Activated T-cell treated with anti-CD3 and anti-CD28 coated beads, Interleukin-2, amount 50 U/mL, for 1 hour (primary cell): Measurements from ENCODE around the gene SEMA3D.

Experiments used
- DNase-seq: peaks from one replicate; pipeline ENCODE4 v3.0.0-alpha.2; 2020

Gene SEMA3D

DNA sequence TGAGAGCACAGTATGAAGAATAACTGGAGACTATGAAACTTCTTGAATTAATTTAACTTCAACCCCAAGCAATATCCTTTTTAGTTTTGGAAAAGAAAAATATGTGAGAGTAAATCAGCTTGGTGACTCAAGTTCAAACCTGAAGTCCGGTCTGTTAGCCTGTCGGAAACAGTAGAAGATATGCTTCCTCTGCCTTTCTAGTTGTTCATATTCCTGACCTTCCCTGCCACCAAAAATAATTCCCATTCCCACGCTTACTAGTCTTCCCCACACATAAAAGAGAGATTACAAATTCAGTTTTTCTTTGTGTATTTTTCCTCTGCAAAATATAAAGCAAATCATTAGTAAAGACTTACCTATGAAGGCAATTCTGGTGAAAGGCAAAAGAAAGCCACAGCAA lies 3.6 kb downstream of the SEMA3D start:
- DNase-seq = no peak

DNA sequence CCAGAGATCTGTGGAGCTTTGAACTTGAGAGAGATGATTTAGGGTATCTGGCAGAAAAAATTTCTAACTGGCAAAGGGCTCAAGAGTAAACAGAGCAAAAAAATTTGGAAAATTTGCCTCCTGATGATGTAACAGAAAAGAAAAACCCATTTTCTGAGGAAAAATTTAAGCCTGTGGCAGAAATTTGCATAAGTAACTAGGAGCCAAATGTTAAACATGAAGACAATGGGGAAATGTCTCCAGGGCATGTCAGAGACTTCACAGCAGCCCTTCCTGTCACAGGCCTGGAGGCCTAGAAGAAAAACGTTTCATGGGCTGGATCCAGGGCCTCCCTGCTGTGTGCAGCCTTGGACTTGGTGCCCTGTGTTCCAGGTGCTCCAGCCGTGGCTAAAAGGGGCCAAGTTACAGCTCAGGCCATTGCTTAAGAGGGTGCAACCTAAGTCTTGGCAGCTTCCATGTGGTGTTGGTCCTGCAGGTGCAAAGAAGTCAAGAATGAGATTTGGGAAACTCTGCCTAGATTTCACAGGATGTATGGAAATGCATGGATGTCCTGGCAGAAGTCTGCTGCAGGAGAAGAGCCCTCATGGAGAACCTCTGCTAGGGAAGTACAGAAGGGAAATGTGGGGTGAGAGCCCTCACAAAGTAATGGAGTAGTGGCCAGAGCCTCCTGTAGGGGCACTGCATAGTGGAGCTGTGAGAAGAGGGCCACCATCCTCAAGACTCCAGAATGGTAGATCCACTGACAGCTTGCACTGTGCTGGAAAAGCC lies 8.1 kb downstream of the SEMA3D start:
- no peak for DNase-seq

DNA sequence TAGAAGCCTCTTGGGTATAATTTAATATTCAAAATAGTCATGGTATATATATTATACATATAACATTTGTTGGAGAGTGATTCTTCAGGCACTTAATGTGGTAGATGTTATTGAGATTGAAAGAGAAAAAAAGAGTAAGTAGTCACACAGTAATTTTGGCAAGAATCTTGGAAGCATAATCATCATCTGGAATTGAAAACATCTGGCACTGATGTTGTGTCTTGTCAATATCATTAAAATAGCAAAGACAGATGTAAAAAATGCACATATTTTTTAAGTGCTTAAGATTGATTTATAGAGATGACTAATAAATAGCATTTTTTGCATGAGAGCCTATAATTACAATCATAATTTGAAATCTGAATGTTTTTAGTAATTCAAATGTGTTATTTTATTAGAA lies 9.5 kb downstream of the SEMA3D start:
- no peak for DNase-seq

DNA sequence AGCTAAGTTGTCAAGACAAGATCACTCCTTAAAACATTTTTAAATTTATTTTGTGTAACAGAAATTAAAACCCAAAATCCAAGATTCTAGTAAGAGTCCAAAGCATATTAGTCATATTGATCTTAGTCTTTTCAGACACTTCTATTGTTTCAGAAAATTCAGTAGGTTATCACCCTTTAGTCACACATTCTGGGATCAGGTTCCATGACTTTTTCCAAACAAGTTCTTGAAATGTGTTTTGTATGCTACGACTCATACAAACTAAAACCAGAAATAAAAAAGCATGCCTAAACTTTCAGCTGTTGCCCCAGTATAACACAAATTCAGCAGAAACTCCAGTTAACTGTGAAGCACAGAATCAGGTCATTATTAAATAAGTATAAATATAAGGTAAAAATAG lies 10.7 kb downstream of the SEMA3D start:
- no peak for DNase-seq

DNA sequence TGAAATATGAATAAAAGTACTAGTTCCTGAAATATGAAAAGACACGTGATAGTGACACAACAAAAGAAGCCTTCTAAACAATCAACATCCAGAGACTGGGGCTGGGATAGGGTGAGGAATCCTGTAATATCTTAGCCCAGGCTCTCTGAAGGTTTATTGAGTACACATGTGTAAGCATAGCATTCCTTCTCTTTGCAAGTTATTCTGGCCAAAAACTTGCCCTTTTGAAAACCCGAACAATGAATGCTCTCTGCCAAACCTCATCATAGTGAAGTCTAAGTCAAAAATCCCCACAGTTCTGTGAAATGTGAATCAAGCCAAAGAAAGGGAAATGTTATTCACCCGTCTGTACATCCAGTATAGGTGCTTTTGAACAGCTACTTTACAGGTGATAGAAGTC lies 11.6 kb downstream of the SEMA3D start:
- DNase-seq = no peak

DNA sequence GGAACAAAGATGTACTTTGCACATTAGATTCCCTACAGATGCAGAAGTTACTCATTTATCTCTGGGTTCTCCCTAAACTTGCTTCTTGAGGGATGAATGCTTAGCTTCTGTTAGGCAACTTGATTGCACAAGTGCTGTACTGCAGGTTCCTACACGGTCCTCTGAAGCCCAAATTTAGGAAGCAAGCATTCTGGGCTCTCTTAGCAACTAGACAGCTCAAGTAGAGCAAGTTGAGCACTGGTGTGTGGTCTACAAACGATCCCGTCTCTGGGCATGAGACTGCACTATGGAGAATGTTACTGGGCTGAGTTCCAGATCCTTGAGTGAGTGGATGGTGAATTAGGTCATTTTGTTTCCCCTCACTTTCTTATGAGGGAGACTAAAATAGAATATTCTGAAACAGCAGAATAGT lies 14.3 kb downstream of the SEMA3D start:
- no peak for DNase-seq

DNA sequence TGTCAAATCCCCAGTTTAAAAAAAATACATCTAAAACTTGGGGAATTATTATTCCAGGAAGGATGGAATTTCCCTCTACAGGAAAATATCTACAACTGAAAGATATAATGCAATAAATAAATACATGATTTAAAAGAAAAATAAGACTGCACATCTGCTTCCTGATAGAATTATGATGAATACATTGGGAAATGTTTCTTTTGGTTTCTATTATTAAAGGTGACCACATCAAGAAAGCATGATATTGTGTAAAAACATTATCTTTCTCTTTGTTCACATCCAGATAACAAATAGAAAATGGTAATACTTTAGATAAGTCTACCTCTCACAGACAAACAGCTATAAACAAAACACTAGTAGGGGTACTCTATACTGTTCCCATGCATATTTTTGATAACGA lies 19.2 kb downstream of the SEMA3D start:
- no peak for DNase-seq

DNA sequence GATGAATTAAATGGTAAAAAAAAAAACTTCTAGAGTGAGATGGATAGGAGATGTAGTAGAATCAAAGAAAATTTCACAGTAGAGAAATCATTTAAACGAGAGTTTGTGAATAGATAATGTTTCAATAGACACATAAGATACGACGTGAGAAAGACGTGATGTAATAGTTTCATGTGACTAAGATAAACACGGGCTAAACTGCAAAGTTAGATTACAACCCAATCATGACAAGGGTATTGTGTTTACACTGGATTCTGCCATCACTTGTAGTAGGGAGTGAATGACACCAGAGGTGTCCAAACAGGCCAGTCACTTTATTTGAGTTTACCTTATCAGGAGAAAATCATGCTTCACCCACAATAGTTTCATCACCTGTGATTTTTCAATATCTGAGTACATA lies 21.6 kb downstream of the SEMA3D start:
- DNase-seq = no peak

DNA sequence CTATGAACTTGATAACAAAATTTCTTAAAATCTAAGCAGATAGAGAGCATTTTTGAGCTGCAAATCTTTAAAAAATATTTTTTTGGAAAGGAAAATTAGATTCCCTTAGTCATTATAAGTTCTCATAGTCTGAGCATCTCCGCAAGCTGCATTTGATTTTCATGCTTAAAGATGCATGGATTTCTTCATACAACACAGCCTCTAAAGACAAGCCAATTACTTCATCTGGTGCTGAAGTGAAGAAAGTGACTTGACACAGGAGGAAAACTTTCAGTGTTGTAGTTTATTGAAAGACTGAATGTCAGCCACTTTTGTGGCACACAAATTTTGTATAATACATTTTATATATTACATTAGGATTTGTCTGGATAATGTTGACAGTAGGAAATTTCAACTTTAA lies 22.5 kb downstream of the SEMA3D start:
- no peak for DNase-seq

DNA sequence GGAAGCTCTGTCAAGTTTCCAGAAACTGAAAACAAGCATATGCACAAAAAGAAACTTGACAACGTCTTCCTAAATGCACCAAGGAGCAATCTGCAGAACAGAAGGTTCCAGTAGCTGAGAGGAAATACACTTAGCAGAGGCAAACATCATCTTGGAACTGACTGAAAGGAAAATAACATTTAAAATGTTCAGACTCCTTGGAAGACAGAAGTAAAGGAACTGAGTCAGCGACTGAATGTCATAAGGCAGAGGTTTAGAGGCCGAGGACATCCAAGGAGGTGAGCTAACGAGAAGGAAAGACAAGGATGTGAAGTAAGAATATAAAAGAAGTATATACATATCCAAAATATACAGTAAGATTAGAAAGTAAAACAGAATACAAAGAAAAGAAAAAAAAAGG lies 24.1 kb downstream of the SEMA3D start:
- DNase-seq = no peak

DNA sequence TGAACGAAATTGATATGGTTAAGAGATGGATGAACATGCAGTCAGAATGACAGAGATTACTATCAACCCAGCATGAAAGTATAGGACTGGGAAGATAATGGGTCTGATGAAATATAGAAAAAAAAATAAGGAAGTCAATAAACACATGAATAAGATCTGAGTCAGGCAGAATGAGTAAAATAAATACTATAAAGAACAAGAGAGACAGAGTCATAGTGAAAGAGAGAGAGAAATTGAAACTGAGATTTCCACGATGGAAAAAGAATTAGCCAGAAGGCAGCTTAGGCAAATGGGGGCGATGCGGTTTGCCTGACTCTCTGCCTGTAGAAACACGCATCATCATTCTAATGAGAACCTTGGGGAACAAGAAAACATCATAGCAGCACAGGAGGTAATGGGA lies 26.6 kb downstream of the SEMA3D start:
- DNase-seq = no peak

DNA sequence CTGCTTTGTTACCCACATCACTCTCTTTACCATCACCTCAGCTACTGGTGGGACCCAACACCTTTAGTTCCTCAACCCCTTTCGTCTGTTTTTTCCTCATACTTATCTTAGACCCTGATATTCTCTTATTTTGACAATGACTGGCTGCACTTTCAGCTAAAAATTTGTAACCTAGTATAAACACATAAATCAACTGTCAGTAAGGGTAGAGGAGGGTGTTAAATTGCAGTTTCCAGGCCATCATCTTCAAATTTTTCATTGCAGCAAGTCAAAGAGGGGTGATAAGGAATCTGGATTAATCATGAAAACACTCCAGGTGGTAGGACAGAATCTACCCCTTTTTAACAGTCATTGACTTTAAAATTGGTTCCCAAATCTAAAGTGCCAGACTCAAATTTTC lies 27.9 kb downstream of the SEMA3D start:
- no peak for DNase-seq

DNA sequence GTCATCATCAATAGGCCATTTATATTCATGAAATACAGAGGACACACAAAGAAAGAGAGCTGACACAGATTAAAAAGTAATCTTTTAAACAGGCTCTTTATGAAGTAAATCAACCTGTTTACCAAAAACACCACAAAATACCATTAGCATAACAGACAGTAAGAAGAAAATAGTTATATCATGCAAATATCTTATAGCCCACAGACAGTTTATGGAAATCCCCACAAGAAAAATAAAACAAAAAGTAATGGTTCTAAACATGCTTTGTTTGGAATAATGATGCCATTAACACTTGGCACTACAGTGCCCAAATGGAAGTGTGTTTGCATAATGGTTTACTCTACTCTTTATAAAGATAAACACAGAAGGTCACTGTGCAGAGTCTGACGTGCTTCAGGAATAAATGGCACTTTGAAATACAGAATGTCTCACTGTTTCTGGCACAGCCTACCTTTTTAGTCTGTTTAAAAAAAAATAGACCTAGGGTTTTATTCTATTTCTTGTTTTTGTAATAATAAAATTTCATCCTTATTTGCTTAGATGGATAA lies 30.1 kb downstream of the SEMA3D start:
- no peak for DNase-seq

DNA sequence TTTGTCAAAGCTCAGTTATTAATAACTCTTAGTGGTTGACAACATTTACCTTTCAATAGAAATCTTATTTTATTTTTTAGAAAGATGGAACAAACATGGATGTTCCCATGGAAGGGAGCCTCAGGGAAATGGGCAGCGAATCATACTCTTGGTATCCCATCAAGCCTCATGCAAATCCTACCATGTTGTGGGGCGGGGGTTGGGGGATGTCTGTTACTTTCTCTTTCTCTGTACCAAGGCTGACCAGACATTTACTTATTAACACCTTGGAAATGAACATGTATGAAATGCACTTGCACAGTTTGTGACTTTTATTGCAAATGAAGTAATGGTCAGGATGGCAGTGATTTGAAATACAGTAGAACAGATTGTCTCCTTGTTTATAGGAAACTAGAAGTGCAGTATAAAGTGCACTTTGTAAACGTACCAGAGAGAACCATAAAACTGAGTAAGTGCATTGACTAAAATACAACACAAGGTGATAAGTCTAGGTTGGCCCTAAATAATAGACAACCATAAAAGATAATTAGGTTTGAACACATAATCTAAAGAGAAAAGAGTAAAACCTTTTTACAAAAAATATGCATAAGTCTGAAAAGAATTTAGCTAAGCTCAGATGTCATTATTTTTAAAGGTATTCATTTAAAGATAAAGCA lies 32.4 kb downstream of the SEMA3D start:
- DNase-seq = no peak

DNA sequence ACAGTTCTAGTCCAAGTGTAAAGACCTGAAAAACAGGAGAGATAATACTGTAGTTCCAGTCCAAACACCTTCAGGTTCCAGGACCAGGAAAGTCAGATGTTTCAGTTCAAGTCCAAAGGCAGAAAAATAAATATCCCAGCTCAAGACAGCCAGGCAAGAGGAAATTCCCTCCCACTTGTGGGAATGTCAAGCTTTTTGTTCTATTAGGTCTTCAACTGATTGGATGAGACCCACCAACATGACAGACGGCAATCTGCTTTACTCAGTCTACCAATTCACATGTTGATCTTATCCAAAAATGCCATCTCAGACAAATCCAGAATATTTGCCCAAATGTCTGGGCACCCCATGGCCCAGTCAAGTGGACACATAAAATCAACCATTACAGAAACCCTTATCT lies 33.1 kb downstream of the SEMA3D start:
- DNase-seq = no peak

DNA sequence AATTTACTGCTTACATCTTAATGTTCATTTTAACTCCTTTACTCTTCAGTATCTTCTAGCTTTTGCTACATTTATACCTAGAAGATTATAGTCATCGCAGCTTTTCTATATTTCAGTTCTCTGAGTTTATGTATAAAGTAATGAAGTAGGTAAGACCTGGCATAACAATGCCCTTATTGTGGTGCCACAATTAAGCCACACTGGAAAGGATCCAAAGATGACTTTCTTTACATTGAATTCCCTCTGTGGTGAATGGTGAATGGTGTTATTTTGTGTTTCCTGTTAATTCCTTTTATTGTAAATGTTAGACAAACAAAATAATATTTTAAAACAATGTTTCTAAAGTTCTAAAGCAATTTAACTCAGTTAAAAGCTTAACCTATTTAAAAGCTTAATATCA lies 36.2 kb downstream of the SEMA3D start:
- DNase-seq = no peak

DNA sequence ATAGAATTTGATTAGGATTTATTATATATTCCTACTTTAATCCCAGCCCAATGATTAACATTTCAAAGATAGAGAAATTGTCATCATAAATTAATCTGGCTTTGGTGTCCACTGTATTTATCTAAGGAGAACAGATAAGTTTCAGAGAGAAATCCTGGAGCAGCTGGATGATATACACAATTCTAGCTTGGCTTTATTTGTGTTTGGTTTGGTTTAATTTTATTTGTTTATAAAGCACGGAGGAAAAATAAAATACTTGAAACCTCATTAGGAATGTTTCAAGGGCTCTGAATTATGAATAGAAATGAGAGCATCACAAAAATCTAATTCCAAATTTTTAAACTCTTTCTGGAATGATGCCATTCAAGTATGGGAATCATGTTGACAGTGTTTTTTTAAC lies 42.1 kb downstream of the SEMA3D start:
- no peak for DNase-seq

DNA sequence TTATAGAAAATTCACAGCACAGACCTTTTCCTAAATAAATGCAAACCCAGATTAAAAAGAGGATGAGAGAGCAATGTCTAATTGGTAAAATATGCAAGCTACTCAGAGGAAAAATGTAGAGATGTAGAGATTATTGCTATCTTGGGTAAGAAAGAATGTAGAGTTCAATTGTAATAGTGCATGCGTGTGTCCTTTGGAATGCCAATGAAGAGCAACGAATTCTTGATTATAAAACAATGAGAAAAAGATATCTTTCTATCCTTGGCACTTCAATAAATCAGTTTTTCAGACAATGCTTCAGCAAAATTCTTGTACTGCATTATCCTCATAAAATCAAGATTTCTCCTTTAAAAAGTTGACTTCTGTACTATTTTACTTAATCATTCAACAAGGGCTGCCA lies 50.9 kb downstream of the SEMA3D start:
- DNase-seq = no peak

DNA sequence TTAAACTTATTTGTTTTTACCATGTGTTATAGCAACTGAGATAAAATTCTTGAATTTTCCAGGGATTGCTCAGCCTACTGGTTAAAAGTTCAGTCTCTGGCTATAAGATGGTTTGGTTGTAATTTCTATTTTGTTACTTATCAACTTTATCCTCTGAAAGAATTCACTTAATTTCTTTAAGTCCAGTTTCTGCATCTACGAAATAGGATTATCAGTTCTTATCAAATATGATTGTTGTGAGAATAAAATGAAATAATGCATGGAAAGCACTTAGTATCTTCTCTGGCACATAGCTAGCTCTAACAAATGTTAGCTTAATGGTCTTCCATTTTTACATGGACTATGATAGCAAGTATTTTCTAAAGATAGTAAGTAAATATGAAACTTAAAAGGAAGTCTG lies 53.3 kb downstream of the SEMA3D start:
- DNase-seq = no peak

DNA sequence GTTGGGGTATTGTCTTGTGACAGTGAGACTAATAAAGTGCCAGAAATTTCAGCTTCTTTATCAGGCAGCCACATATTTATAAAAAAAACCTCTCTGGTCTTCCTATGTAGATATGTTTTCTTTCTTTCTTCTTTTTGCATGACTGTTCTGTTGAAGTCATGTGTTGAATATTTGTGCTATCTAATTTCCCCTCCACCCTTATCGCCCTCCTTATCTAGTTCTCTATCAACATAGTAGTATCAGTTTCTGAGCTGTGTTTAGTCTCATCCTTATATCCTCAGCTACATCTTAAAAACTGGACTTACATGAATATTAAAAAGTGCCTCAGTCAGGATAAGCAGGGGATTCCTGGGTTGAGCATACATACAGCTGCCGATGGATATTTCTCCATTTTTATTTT lies 53.9 kb downstream of the SEMA3D start:
- no peak for DNase-seq

DNA sequence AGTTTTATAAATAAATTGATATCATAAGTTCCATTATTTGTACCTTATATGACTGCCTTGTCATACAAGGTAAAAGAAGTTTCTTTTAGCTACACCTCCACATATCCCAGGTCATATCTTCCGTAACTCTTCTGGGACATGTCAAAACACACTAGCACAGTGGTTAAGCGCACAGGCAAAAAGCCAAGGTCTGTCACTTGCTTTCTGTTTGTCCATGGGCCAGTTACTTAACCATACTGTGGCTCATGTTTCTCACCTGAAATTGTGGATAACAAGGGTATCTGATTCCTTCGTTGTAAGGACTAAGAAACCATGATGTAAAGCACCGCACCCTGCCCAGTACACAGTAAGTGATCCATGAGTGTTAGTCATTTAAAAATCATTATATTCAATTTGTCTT lies 56.2 kb downstream of the SEMA3D start:
- no peak for DNase-seq

DNA sequence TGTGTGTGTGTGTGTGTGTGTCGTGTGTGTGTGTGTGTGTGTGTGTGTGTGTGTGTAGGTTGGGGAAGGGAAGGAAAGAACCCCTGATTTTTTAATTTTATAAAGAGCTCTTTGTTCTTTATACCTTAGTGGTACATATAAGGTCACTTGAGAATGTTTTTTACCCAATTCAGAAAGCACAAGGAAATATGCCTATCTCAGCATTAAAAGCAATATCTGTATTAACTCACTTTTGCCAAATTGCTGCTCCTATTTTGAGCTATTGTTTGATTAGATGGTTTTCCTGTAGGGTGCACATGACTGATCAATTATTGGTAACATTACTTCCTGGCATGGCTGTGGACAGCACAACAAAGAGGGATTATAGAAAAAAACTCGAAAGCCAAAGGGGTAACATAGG lies 60.5 kb downstream of the SEMA3D start:
- DNase-seq = no peak

DNA sequence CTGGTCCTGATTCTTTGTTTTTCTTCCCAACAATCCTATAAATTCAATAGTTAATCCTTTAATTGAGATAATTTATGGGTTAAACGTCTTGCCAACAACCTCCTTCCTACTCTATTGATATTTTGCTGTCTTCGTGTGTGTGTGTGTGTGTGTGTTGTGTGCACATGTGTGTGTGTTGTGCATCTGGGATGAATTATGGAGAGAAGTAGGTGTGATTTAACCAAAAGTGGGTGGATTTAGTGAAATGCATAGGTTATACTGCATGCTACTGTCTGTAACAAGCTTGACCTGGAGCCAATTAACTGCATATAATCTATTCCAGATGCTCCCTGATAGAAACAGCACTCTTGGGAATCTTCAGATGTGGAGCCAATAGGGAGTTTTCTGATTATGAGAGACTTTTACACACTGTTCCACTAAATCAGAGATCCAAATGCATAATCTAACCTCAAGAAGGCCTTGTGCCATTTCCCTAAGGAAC lies 61.2 kb downstream of the SEMA3D start:
- no peak for DNase-seq

DNA sequence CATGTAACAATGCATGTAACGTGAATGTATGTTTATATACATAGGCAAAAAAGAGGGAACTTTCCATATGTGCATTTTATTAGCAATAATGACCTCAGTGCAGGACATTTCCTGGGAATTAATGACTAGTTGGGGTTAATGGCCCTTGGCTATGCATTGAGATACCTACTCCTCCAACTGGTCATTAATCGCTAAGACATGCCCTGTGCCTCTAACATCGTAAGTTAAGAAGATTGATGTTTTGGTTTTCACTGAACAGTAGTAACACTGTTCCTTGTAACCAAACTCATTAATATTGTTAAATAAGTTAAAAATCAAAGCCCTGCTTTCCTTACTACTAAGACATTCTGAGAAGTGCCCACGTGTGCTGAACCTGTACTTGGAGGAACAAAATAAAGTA lies 61.7 kb downstream of the SEMA3D start:
- DNase-seq = no peak

DNA sequence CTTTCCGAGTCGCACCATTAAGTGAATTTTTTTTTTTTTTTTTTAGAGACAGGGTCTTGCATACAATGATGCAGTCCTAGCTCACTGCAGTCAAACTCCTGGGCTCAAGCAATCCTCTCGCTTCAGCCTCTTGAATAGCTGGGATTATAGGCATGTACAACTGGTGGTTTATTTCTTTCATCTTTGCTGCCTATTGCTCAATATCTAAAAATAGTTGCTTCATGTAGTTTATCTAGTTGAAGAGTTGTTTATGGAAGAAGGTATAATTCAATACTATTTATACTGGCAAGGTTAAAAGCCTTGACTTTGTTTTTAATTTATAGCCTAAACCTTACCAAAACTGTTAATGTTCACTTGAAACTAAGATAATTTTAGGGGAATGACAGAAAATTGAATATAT lies 66.9 kb downstream of the SEMA3D start:
- DNase-seq = no peak
